Measurements from ENCODE around the gene CDK4. TPM values are rescaled to one million over a fixed set of nuclear protein-coding genes. Genes with fewer than 3 reads are reported as not detected.

CDK4 gene
- total RNA-seq, result 108 and 152 TPM in 2 replicates

GRCh38 chr12:57751788-57752667 is at the start of gene CDK4:
Gene CDK4 (minus strand): TSS chr12:57752310. CDS start chr12:57751717, 593 bp downstream.

GRCh38 chr12:57782608-57783465 is 30.7 kb upstream of the CDK4 start, which contains the start of gene TSFM:
Gene TSFM (plus strand): TSS chr12:57782787. CDS start chr12:57782802, 15 bp downstream.

GRCh38 chr12:57772429-57773322 is 20.6 kb upstream of the CDK4 start, which contains the start of gene EEF1AKMT3:
Gene EEF1AKMT3 (plus strand): TSS chr12:57772614. CDS start chr12:57772725, 111 bp downstream.

GRCh38 chr12:57771873-57772428 is 19.8 kb upstream of the CDK4 start, which contains the start of gene METTL1:
Gene METTL1 (minus strand): TSS chr12:57772105. CDS start chr12:57772083, 22 bp downstream.

GRCh38 chr12:57766464-57767304 is 14.6 kb upstream of the CDK4 start, which contains the start of gene CYP27B1:
Gene CYP27B1 (minus strand): TSS chr12:57767078. CDS start chr12:57767041, 37 bp downstream.

GRCh38 chr12:57754411-57755193 is 2.5 kb upstream of the CDK4 start, which contains the start of gene MARCHF9:
Gene MARCHF9 (plus strand): TSS chr12:57755103. CDS start chr12:57755529, 426 bp downstream.

GRCh38 chr12:57744777-57745484 is 7.2 kb downstream of the CDK4 start, which contains the start of gene TSPAN31:
Gene TSPAN31 (plus strand): TSS chr12:57745039. CDS start chr12:57745155, 116 bp downstream.

GRCh38 chr12:57738661-57739237 is 13.4 kb downstream of the CDK4 start, which contains the start of gene AGAP2:
Gene AGAP2 (minus strand): TSS chr12:57738742. CDS start chr12:57738246, 496 bp downstream.

Other genes starting within 250 kb of the CDK4 start
- 128 and 270 TPM in 2 replicates for gene DDIT3, start 231.8 kb downstream of the CDK4 start, total RNA-seq
- gene MBD6, start 229.5 kb downstream of the CDK4 start, total RNA-seq, result 3.4 and 19.0 TPM in 2 replicates
- 68.7 and 104 TPM in 2 replicates for gene DCTN2, start 205.1 kb downstream of the CDK4 start, total RNA-seq
- under 0.01 and 0.21 TPM in 2 replicates for gene KIF5A, start 202.3 kb downstream of the CDK4 start, total RNA-seq
- 47.8 and 62.5 TPM in 2 replicates for gene PIP4K2C, start 161.1 kb downstream of the CDK4 start, total RNA-seq
- gene DTX3, start 147.5 kb downstream of the CDK4 start, total RNA-seq, result 3.1 and 7.0 TPM in 2 replicates
- under 0.01 and 0.43 TPM in 2 replicates for gene ARHGEF25, start 140.9 kb downstream of the CDK4 start, total RNA-seq
- gene B4GALNT1, start 119.1 kb downstream of the CDK4 start, total RNA-seq, result 0.07 TPM in 1 of 2 replicates, not detected in the other
- gene OS9, start 58.2 kb downstream of the CDK4 start, total RNA-seq, result 188 and 209 TPM in 2 replicates
- gene AGAP2, start 13.6 kb downstream of the CDK4 start, total RNA-seq, result under 0.01 and 0.07 TPM in 2 replicates
- gene TSPAN31, start 7.3 kb downstream of the CDK4 start, total RNA-seq, result 42.8 and 93.6 TPM in 2 replicates
- gene MARCHF9, start 2.8 kb upstream of the CDK4 start, total RNA-seq, result 6.5 and 9.7 TPM in 2 replicates
- 1.5 and 4.1 TPM in 2 replicates for gene CYP27B1, start 14.8 kb upstream of the CDK4 start, total RNA-seq
- gene METTL1, start 19.8 kb upstream of the CDK4 start, total RNA-seq, result 8.5 and 9.5 TPM in 2 replicates
- gene EEF1AKMT3, start 20.3 kb upstream of the CDK4 start, total RNA-seq, result 6.8 and 7.7 TPM in 2 replicates
- 17.1 and 17.3 TPM in 2 replicates for gene TSFM, start 30.5 kb upstream of the CDK4 start, total RNA-seq
- 0.34 and 3.3 TPM in 2 replicates for gene AVIL, start 66.4 kb upstream of the CDK4 start, total RNA-seq
- 32.5 and 72.8 TPM in 2 replicates for gene CTDSP2, start 94.4 kb upstream of the CDK4 start, total RNA-seq
- gene ATP23, start 189.3 kb upstream of the CDK4 start, total RNA-seq, result 4.2 and 6.5 TPM in 2 replicates